Karpas-422 (cell line): ENCODE results near the gene IKZF4. TPM values are rescaled to one million over a fixed set of nuclear protein-coding genes. Genes with fewer than 3 reads are reported as not detected.

ENCODE experiments used
- DNase-seq: peaks from one replicate; pipeline ENCODE4 v3.0.0-alpha.2; 2015
- H2AFZ ChIP-seq: fragments of 200-600 bp; sonication (generic); 2 replicates; pipeline ENCODE4 v1.6.1; 2014; ENCODE audit warnings: antibody characterized with exemption, low read length, mixed read lengths
- H3K27ac ChIP-seq: fragments of 200-600 bp; sonication (generic); 2 replicates; pipeline ENCODE4 v1.5.1; 2014; ENCODE audit warnings: mild to moderate bottlenecking, low read length, moderate library complexity
- H3K27me3 ChIP-seq: fragments of 200-600 bp; sonication (generic); 2 replicates; pipeline ENCODE4 v1.6.1; 2014; ENCODE audit warnings: low read length, mixed read lengths
- H3K36me3 ChIP-seq: fragments of 200-600 bp; sonication (generic); 2 replicates; pipeline ENCODE4 v1.6.1; 2014; ENCODE audit warnings: low read length, mixed read lengths; ENCODE audit not compliant: insufficient read depth
- H3K4me1 ChIP-seq: fragments of 200-600 bp; sonication (generic); 2 replicates; pipeline ENCODE4 v1.6.1; 2014; ENCODE audit warnings: mild to moderate bottlenecking, low read length, mixed read lengths
- H3K4me2 ChIP-seq: fragments of 200-600 bp; sonication (generic); 2 replicates; pipeline ENCODE4 v1.6.1; 2014; ENCODE audit warnings: low read length, low read depth, mild to moderate bottlenecking; ENCODE audit not compliant: poor library complexity, severe bottlenecking
- H3K4me3 ChIP-seq: fragments of 200-600 bp; sonication (generic); 2 replicates; pipeline ENCODE4 v1.5.1; 2014; ENCODE audit warnings: mild to moderate bottlenecking, antibody characterized with exemption, low read length, mixed read lengths
- H3K79me2 ChIP-seq: fragments of 200-600 bp; sonication (generic); 2 replicates; pipeline ENCODE4 v1.6.1; 2014; ENCODE audit warnings: mild to moderate bottlenecking, low read length, mixed read lengths
- H3K9ac ChIP-seq: fragments of 200-600 bp; sonication (generic); 2 replicates; pipeline ENCODE4 v1.6.0; 2014; ENCODE audit warnings: low read length
- H3K9me2 ChIP-seq: fragments of 200-600 bp; sonication (generic), shearing (Covaris generic); replicated peaks from 2 replicates; pipeline ENCODE4 v1.6.0; 2014; ENCODE audit warnings: mild to moderate bottlenecking, low read length, moderate library complexity; ENCODE audit not compliant: insufficient read depth
- H3K9me3 ChIP-seq: fragments of 300-700, 200-600 bp; sonication (generic); 2 replicates; pipeline ENCODE4 v1.6.1; 2014; ENCODE audit warnings: low read length, mixed read lengths
- H4K20me1 ChIP-seq: fragments of 200-600 bp; sonication (generic); 2 replicates; pipeline ENCODE4 v1.6.1; 2014; ENCODE audit warnings: mild to moderate bottlenecking, antibody characterized with exemption, low read length, low read depth; ENCODE audit not compliant: insufficient read depth
- total RNA-seq: library from RNA; depleted of rRNA; stranded (reverse); fragments of >200 nt; shearing (Covaris generic); gene quantifications from 2 replicates; pipeline ENCODE4 v1.2.3, GENCODE V29; 2014; ENCODE audit warnings: low replicate concordance; rRNA removed

IKZF4 gene
- total RNA-seq, 1 experiment from 2014 or later = 7.4 TPM

GRCh38 chr12:56086096-56086495, 65.3 kb downstream of the IKZF4 start:
- Histone ChIP-seq H3K9me2 (no peaks in the 10 kb centered on the region), H3K27ac (no peak overlapping the region), H4K20me1 (no peaks in the 10 kb centered on the region), H2AFZ (no peak overlapping the region), H3K9ac (no peak overlapping the region), H3K9me3 (no peaks in the 10 kb centered on the region), H3K79me2 (no peaks in the 10 kb centered on the region), H3K4me3 (no peak overlapping the region), H3K36me3 (no peaks in the 10 kb centered on the region), H3K4me1 (no peaks in the 10 kb centered on the region), H3K4me2 (no peak overlapping the region), H3K27me3 (no peaks in the 10 kb centered on the region)
- peak; percentile 46 for DNase-seq

- no peak overlapping the region for H3K4me2 ChIP-seq
- H4K20me1 ChIP-seq = no peaks in the 10 kb centered on the region
- H2AFZ ChIP-seq = no peak overlapping the region
Measured at GRCh38 chr12:56086608-56087007, 65.8 kb downstream of the IKZF4 start.

GRCh38 chr12:56087220-56087619, 66.4 kb downstream of the IKZF4 start:
- H3K36me3 ChIP-seq = no peaks in the 10 kb centered on the region
- no peak for DNase-seq
- no peak overlapping the region for H2AFZ ChIP-seq
- no peaks in the 10 kb centered on the region for H3K9me3 ChIP-seq
- no peak overlapping the region for H3K4me3 ChIP-seq
- no peaks in the 10 kb centered on the region for H3K79me2 ChIP-seq
- no peaks in the 10 kb centered on the region for H4K20me1 ChIP-seq
- no peak overlapping the region for H3K27ac ChIP-seq
- H3K4me1 ChIP-seq = no peaks in the 10 kb centered on the region
- H3K9ac ChIP-seq = no peak overlapping the region
- no peaks in the 10 kb centered on the region for H3K9me2 ChIP-seq
- no peaks in the 10 kb centered on the region for H3K27me3 ChIP-seq
- no peak overlapping the region for H3K4me2 ChIP-seq

More at GRCh38 chr12:56086608-56087007, 65.8 kb downstream of the IKZF4 start:
- Histone ChIP-seq H3K27ac (no peak overlapping the region), H3K9me3 (no peaks in the 10 kb centered on the region), H3K36me3 (no peaks in the 10 kb centered on the region), H3K27me3 (no peaks in the 10 kb centered on the region), H3K9ac (no peak overlapping the region), H3K4me3 (no peak overlapping the region), H3K79me2 (no peaks in the 10 kb centered on the region), H3K9me2 (no peaks in the 10 kb centered on the region), H3K4me1 (no peaks in the 10 kb centered on the region)
- peak; percentile 27 for DNase-seq

Other genes with a start within 250 kb of the IKZF4 start
- 64.9 and 100 TPM in 2 replicates for gene SARNP, start 203.3 kb upstream of the IKZF4 start, total RNA-seq
- 32.6 and 37.4 TPM in 2 replicates for gene ORMDL2, start 203.0 kb upstream of the IKZF4 start, total RNA-seq
- gene DNAJC14, start 191.5 kb upstream of the IKZF4 start, total RNA-seq = 28.6 and 36.9 TPM in 2 replicates
- 0.11 TPM in 1 of 2 replicates, not detected in the other for gene MMP19, start 178.1 kb upstream of the IKZF4 start, total RNA-seq
- 58.9 and 63.8 TPM in 2 replicates for gene PYM1, start 93.1 kb upstream of the IKZF4 start, total RNA-seq
- 70.4 and 88.5 TPM in 2 replicates for gene DGKA, start 89.9 kb upstream of the IKZF4 start, total RNA-seq
- gene PMEL, start 55.0 kb upstream of the IKZF4 start, total RNA-seq = 8.8 and 9.7 TPM in 2 replicates
- 35.3 and 49.9 TPM in 2 replicates for gene CDK2, start 54.2 kb upstream of the IKZF4 start, total RNA-seq
- 43.8 and 62.4 TPM in 2 replicates for gene RAB5B, start 47.0 kb upstream of the IKZF4 start, total RNA-seq
- 3.1 and 11.0 TPM in 2 replicates for gene SUOX, start 23.8 kb upstream of the IKZF4 start, total RNA-seq
- 417 and 1,471 TPM in 2 replicates for gene RPS26, start 20.9 kb downstream of the IKZF4 start, total RNA-seq
- gene ERBB3, start 59.1 kb downstream of the IKZF4 start, total RNA-seq = not detected in 2 replicates
- 111 and 267 TPM in 2 replicates for gene PA2G4, start 83.5 kb downstream of the IKZF4 start, total RNA-seq
- gene RPL41, start 95.6 kb downstream of the IKZF4 start, total RNA-seq = 7,506 and 9,874 TPM in 2 replicates
- gene ZC3H10, start 97.2 kb downstream of the IKZF4 start, total RNA-seq = 11.9 and 13.4 TPM in 2 replicates
- 75.3 and 75.7 TPM in 2 replicates for gene ESYT1, start 107.2 kb downstream of the IKZF4 start, total RNA-seq
- gene MYL6B, start 131.5 kb downstream of the IKZF4 start, total RNA-seq = 33.1 and 94.4 TPM in 2 replicates
- gene MYL6, start 137.3 kb downstream of the IKZF4 start, total RNA-seq = 640 and 780 TPM in 2 replicates
- gene SMARCC2, start 168.4 kb downstream of the IKZF4 start, total RNA-seq = 26.2 and 42.2 TPM in 2 replicates
- gene RNF41, start 200.9 kb downstream of the IKZF4 start, total RNA-seq = 52.0 and 63.6 TPM in 2 replicates
- 45.6 and 54.2 TPM in 2 replicates for gene NABP2, start 203.3 kb downstream of the IKZF4 start, total RNA-seq
- 0.61 TPM in 1 of 2 replicates, not detected in the other for gene SLC39A5, start 209.0 kb downstream of the IKZF4 start, total RNA-seq
- 14.3 and 18.2 TPM in 2 replicates for gene ANKRD52, start 237.3 kb downstream of the IKZF4 start, total RNA-seq
- 32.7 and 38.9 TPM in 2 replicates for gene COQ10A, start 245.9 kb downstream of the IKZF4 start, total RNA-seq